CD4-positive, alpha-beta T cell treated with Interleukin-6 for 4 hours (primary cell): ENCODE data around the gene AEBP1.

Source experiments
- DNase-seq: peaks from one replicate; pipeline ENCODE4 v3.0.0-alpha.2; 2020; ENCODE audit warnings: mixed read lengths

The AEBP1 gene

GRCh38 chr7:44086627-44087026 is 17.5 kb upstream of the AEBP1 start:
- no peak for DNase-seq

GRCh38 chr7:44087911-44088838 is 16.0 kb upstream of the AEBP1 start:
- DNase-seq, result no peak

GRCh38 chr7:44093102-44093641 is 11.0 kb upstream of the AEBP1 start:
- no peak for DNase-seq

GRCh38 chr7:44094365-44094764 is 9.8 kb upstream of the AEBP1 start:
- DNase-seq, result no peak

- no peak for DNase-seq
Measured at GRCh38 chr7:44094883-44095592, 9.1 kb upstream of the AEBP1 start.

GRCh38 chr7:44095781-44096180 is 8.4 kb upstream of the AEBP1 start:
- no peak for DNase-seq

GRCh38 chr7:44096326-44096881 is 7.7 kb upstream of the AEBP1 start:
- DNase-seq, result no peak

GRCh38 chr7:44097064-44097932 is 6.8 kb upstream of the AEBP1 start:
- DNase-seq, result no peak

- no peak for DNase-seq
Measured at GRCh38 chr7:44098092-44099068, 5.8 kb upstream of the AEBP1 start.

GRCh38 chr7:44099669-44100068 is 4.5 kb upstream of the AEBP1 start:
- no peak for DNase-seq

GRCh38 chr7:44100458-44101302 is 3.5 kb upstream of the AEBP1 start:
- no peak for DNase-seq

GRCh38 chr7:44101303-44101965 is 2.7 kb upstream of the AEBP1 start:
- DNase-seq, result no peak

- DNase-seq, result no peak
Measured at GRCh38 chr7:44101966-44102845, 1.9 kb upstream of the AEBP1 start.

GRCh38 chr7:44102846-44103565 is 1.1 kb upstream of the AEBP1 start:
- no peak for DNase-seq

- DNase-seq, result no peak
Measured at GRCh38 chr7:44103566-44103922, 601 bp upstream of the AEBP1 start.

GRCh38 chr7:44104860-44105771 is 971 bp downstream of the AEBP1 start:
- no peak for DNase-seq

GRCh38 chr7:44105832-44106231 is 1.7 kb downstream of the AEBP1 start:
- DNase-seq, result no peak
